ENCODE measurements around the gene AFAP1. TPM values are rescaled to one million over a fixed set of nuclear protein-coding genes. Genes with fewer than 3 reads are reported as not detected.

Gene AFAP1
- polyA plus RNA-seq, 3 donors, result not detected

- no peak overlapping the region for H3K27ac ChIP-seq (ENCODE audit: low read depth in 1 of 2, low read length in 2 of 2)
Measured at GRCh38 chr4:7868436-7868775, 71.3 kb downstream of the AFAP1 start.

GRCh38 chr4:7867701-7868435, 71.8 kb downstream of the AFAP1 start:
- Histone ChIP-seq H3K9me3 (replicated peaks in 1 of 2; ENCODE audit: control insufficient read depth in 1 of 2, insufficient read depth in 1 of 2, low read length in 2 of 2) (peaks cover 0 to 5% of the 10 kb centered on the region in 2 donors), H3K27ac (ENCODE audit: low read depth in 1 of 2, low read length in 2 of 2) (no peak overlapping the region), H3K27me3 (ENCODE audit: control insufficient read depth in 2 of 2, insufficient read depth in 2 of 2, low read length in 2 of 2) (no peaks in the 10 kb centered on the region), H2AFZ (ENCODE audit: insufficient read depth, low read depth, low read length, poor library complexity, severe bottlenecking) (no peak overlapping the region), H4K20me1 (ENCODE audit: insufficient read depth, low read length) (no peaks in the 10 kb centered on the region), H3K9ac (ENCODE audit: insufficient read depth, low read length, poor library complexity, severe bottlenecking) (no peak overlapping the region), H3K4me2 (replicated peaks; ENCODE audit: extremely low read depth, low read length, poor library complexity, severe bottlenecking) (no peak overlapping the region), H3K36me3 (replicated peaks in 1 of 2; ENCODE audit: control insufficient read depth in 1 of 2, insufficient read depth in 2 of 2, low read length in 2 of 2) (no peaks in the 10 kb centered on the region), H3K79me2 (ENCODE audit: insufficient read depth, low read length) (no peaks in the 10 kb centered on the region), H3K4me3 (replicated peaks in 1 of 3; ENCODE audit: low read depth in 2 of 3, low read length in 3 of 3) (no peak overlapping the region), H3K4me1 (ENCODE audit: control insufficient read depth in 1 of 2, insufficient read depth in 2 of 2, low read length in 2 of 2) (no peaks in the 10 kb centered on the region)
- Mint-ChIP-seq H3K9me3 (peaks cover 0 to 5% (median 2%) of the 10 kb centered on the region in 7 donors), H3K4me1 (no peaks in the 10 kb centered on the region), H3K36me3 (peaks cover 0 to 12% of the 10 kb centered on the region in 2 donors), H3K4me3 (no peak overlapping the region), H3K27me3 (ENCODE audit: low read depth in 3 of 3) (peaks cover under 1 to 5% (median 4%) of the 10 kb centered on the region in 3 donors), H3K27ac (no peak overlapping the region)
- TF ChIP-seq CTCF (IDR thresholded peaks at IDR 0.05), result no peak
- intact Hi-C loops (cut with micrococcal nuclease), result no loop called here
- 80% methylated on average over 4 of the region's 8 CpGs for WGBS (ENCODE audit: insufficient coverage)
- DNase-seq, result no peak

More at GRCh38 chr4:7868436-7868775, 71.3 kb downstream of the AFAP1 start:
- Mint-ChIP-seq H3K4me1 (no peaks in the 10 kb centered on the region), H3K36me3 (peaks cover 0 to 12% of the 10 kb centered on the region in 2 donors), H3K27me3 (ENCODE audit: low read depth in 3 of 3) (peaks cover 2 to 6% (median 4%) of the 10 kb centered on the region in 3 donors), H3K9me3 (peaks cover 0 to 5% (median 2%) of the 10 kb centered on the region in 7 donors), H3K4me3 (no peak overlapping the region), H3K27ac (no peak overlapping the region)
- no peaks in the 10 kb centered on the region for H3K36me3 ChIP-seq (replicated peaks in 1 of 2; ENCODE audit: control insufficient read depth in 1 of 2, insufficient read depth in 2 of 2, low read length in 2 of 2)
- H4K20me1 ChIP-seq (ENCODE audit: insufficient read depth, low read length), result no peaks in the 10 kb centered on the region
- no peaks in the 10 kb centered on the region for H3K27me3 ChIP-seq (ENCODE audit: control insufficient read depth in 2 of 2, insufficient read depth in 2 of 2, low read length in 2 of 2)
- H3K4me1 ChIP-seq (ENCODE audit: control insufficient read depth in 1 of 2, insufficient read depth in 2 of 2, low read length in 2 of 2), result no peaks in the 10 kb centered on the region
- no peak for DNase-seq
- no peak overlapping the region for H3K9ac ChIP-seq (ENCODE audit: insufficient read depth, low read length, poor library complexity, severe bottlenecking)
- no peak overlapping the region for H3K4me2 ChIP-seq (replicated peaks; ENCODE audit: extremely low read depth, low read length, poor library complexity, severe bottlenecking)
- intact Hi-C loops (cut with micrococcal nuclease), result no loop called here
- H3K9me3 ChIP-seq (replicated peaks in 1 of 2; ENCODE audit: control insufficient read depth in 1 of 2, insufficient read depth in 1 of 2, low read length in 2 of 2), result peaks cover 0 to 5% of the 10 kb centered on the region in 2 donors
- H2AFZ ChIP-seq (ENCODE audit: insufficient read depth, low read depth, low read length, poor library complexity, severe bottlenecking), result no peak overlapping the region
- TF ChIP-seq CTCF (IDR thresholded peaks at IDR 0.05), result no peak
- WGBS (ENCODE audit: insufficient coverage), result 89% methylated on average over 3 of the region's 6 CpGs
- H3K79me2 ChIP-seq (ENCODE audit: insufficient read depth, low read length), result no peaks in the 10 kb centered on the region
- H3K4me3 ChIP-seq (replicated peaks in 1 of 3; ENCODE audit: low read depth in 2 of 3, low read length in 3 of 3), result no peak overlapping the region
